Rectal smooth muscle tissue (tissue), 1 donor: ENCODE data around the gene LRIG1.
A peak's percentile ranks its signal among the peaks of the same experiment; 100 is the strongest.

Experiments used
- H3K27ac ChIP-seq: one replicate; pipeline ENCODE4 v1.7.0; 2013; ENCODE audit warnings: low read depth, low read length, inconsistent platforms
- H3K27me3 ChIP-seq: one replicate; pipeline ENCODE4 v1.7.0; 2013; ENCODE audit warnings: low read length; ENCODE audit not compliant: control insufficient read depth, insufficient read depth
- H3K36me3 ChIP-seq: one replicate; pipeline ENCODE4 v1.7.0; 2013; ENCODE audit warnings: low read length; ENCODE audit not compliant: control insufficient read depth, insufficient read depth
- H3K4me1 ChIP-seq: one replicate; pipeline ENCODE4 v1.7.0; 2013; ENCODE audit warnings: low read length; ENCODE audit not compliant: control insufficient read depth, insufficient read depth
- H3K4me3 ChIP-seq: one replicate; pipeline ENCODE4 v1.7.0; 2013; ENCODE audit warnings: low read length
- H3K9ac ChIP-seq: one replicate; pipeline ENCODE4 v1.7.0; 2013; ENCODE audit warnings: low read length

The LRIG1 gene

GRCh38 chr3:66413151-66413751 lies 87.6 kb downstream of the LRIG1 start:
- peak overlapping the region; percentile 72 for H3K27ac ChIP-seq
- peaks cover 27% of the 10 kb centered on the region for H3K36me3 ChIP-seq
- H3K27me3 ChIP-seq = no peaks in the 10 kb centered on the region
- peaks cover 65% of the 10 kb centered on the region for H3K4me1 ChIP-seq
- H3K4me3 ChIP-seq = no peak overlapping the region
- H3K9ac ChIP-seq = no peak overlapping the region

- Histone ChIP-seq H3K36me3 (peaks cover 27% of the 10 kb centered on the region), H3K27me3 (no peaks in the 10 kb centered on the region), H3K4me3 (no peak overlapping the region), H3K9ac (no peak overlapping the region), H3K27ac (peak overlapping the region; percentile 72), H3K4me1 (peaks cover 69% of the 10 kb centered on the region)
Observed at GRCh38 chr3:66411961-66412887, 88.6 kb downstream of the LRIG1 start.

DNA sequence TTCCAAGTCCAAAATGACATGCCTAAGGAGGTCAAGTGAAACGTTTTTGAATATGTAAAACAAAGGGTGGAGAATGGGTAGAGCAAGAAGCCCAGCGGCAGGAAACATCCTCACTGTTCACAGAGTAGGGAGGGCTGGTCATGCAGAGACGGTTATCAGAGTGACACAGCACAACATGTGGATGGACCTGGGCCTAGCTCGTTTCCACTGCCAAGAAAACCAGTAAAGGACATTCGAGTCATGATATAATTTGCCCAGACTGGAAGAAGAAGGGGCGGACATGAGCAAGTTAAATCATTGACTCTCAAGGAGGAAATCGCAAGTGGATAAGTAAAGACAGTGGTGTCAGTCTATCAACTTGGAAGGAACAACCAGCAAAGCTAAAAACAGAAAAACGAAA lies 89.3 kb downstream of the LRIG1 start:
- Histone ChIP-seq H3K27ac (peak overlapping the region; percentile 66), H3K4me3 (no peak overlapping the region), H3K4me1 (peaks cover 69% of the 10 kb centered on the region), H3K9ac (no peak overlapping the region), H3K36me3 (peaks cover 31% of the 10 kb centered on the region), H3K27me3 (no peaks in the 10 kb centered on the region)

DNA sequence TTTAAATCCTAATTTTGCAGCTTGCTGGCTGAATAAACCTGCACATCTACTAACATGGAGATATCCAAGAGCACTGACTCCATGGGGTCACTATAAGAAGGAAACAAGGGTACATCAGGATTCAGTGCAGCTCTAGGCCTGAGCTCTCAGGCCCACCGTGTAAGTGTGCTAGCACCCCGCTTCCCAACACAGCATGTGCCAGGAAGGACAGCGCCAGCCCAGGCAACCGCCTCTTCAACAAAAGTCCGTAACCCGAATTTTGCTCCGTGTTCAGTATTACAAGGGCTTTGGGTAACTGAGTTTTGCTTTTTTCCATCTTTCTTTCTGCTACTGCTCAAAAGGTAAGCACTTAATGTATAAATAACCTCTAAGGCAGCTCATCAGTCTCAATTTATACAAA lies 89.8 kb downstream of the LRIG1 start:
- Histone ChIP-seq H3K4me3 (no peak overlapping the region), H3K36me3 (peaks cover 35% of the 10 kb centered on the region), H3K27ac (peak overlapping the region; percentile 66), H3K4me1 (peaks cover 69% of the 10 kb centered on the region), H3K27me3 (no peaks in the 10 kb centered on the region), H3K9ac (no peak overlapping the region)

DNA sequence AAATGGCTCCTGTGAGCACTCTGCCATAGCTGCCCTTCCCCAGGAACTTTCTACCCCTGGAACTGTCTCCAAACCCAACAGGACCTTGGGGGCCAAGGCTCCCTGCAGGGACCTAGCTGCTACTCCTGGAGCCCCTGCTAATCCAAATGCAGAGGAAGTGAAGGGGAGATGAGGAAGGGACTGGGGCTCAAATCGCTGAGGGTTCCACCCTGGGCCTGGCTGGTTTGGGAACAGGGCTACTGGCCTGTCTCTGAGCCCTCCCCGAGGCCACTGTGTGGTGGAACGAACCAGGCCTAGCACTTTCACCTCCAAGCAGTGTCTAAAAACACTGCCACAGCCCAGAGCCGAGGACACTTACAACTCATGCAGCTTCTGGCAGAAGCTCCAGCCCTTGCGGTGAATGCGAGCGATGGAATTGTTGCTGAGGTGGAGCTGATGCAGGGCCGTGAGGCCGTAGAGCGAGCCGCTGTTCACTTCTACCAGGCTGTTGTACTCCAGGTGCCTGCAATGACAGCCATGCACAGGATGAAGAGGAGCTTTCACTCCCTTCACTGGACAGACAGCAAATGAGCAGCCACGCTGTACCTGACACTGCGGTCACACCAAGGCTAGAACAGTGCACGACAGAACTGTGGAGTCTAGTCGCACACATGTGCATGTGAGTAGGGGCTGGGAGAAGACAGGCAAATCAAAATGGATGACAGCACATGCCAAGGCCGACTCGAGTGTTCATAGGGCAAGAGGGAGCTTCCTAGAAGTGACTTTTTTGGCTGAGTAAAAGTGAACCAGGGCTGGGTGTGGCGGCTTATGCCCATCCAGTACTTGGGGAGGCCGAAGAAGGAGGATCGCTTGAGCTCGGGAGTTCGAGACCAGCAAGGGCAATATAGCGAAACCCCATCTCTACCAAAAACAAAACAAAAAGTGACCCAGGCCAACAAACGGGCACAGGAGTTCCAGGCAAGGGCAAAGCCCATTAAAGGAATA lies 90.8 kb downstream of the LRIG1 start:
- Histone ChIP-seq H3K4me3 (no peak overlapping the region), H3K27ac (peak overlapping the region; percentile 51), H3K4me1 (peaks cover 71% of the 10 kb centered on the region), H3K27me3 (no peaks in the 10 kb centered on the region), H3K9ac (no peak overlapping the region), H3K36me3 (peaks cover 40% of the 10 kb centered on the region)

DNA sequence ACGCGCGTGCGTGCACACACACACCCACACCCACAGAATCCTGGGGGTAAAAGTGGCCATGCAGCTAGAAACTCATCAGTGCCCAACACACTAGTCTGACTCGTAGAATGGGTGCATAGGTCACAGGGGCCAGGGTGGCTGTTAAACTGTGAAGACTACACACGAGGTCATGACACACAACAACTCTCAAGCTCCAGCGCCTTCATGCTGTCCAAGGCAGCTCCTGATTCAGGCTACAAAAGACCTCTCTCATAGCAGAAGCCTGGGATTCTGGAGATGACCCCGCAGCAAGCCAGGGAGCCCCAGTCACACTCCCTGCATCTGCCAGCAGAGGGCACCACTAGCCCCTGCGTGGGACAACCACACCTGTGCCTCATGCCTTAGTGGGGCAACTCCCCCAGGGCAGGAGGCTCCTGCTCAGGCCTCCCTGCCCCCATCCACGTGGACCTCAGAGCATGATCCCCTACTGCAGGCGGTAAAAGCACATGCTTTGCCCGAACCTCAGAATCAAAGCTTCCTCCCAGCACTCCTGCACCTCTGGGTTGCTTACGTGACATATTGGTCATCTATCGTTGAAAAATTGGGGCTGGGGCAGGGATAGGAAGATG lies 93.1 kb downstream of the LRIG1 start:
- H3K9ac ChIP-seq = no peak overlapping the region
- H3K4me1 ChIP-seq = peaks cover 79% of the 10 kb centered on the region
- no peak overlapping the region for H3K4me3 ChIP-seq
- peak overlapping the region; percentile 80 for H3K27ac ChIP-seq
- peaks cover 39% of the 10 kb centered on the region for H3K36me3 ChIP-seq
- H3K27me3 ChIP-seq = no peaks in the 10 kb centered on the region

GRCh38 chr3:66406831-66407610 lies 93.8 kb downstream of the LRIG1 start:
- H3K27me3 ChIP-seq = no peaks in the 10 kb centered on the region
- H3K9ac ChIP-seq = no peak overlapping the region
- peaks cover 33% of the 10 kb centered on the region for H3K36me3 ChIP-seq
- peaks cover 84% of the 10 kb centered on the region for H3K4me1 ChIP-seq
- no peak overlapping the region for H3K4me3 ChIP-seq
- H3K27ac ChIP-seq = peak overlapping the region; percentile 80

- Histone ChIP-seq H3K27me3 (no peaks in the 10 kb centered on the region), H3K36me3 (peaks cover 29% of the 10 kb centered on the region), H3K27ac (peak overlapping the region; percentile 80), H3K9ac (no peak overlapping the region), H3K4me3 (no peak overlapping the region), H3K4me1 (peaks cover 88% of the 10 kb centered on the region)
Observed at GRCh38 chr3:66406163-66406562, 94.7 kb downstream of the LRIG1 start.

GRCh38 chr3:66405701-66406091 lies 95.1 kb downstream of the LRIG1 start:
- Histone ChIP-seq H3K9ac (no peak overlapping the region), H3K27me3 (no peaks in the 10 kb centered on the region), H3K27ac (peak overlapping the region; percentile 80), H3K4me1 (peaks cover 88% of the 10 kb centered on the region), H3K36me3 (peaks cover 29% of the 10 kb centered on the region), H3K4me3 (no peak overlapping the region)

GRCh38 chr3:66404903-66405700 lies 95.7 kb downstream of the LRIG1 start:
- H3K27ac ChIP-seq = peak overlapping the region; percentile 80
- H3K4me1 ChIP-seq = peaks cover 89% of the 10 kb centered on the region
- no peak overlapping the region for H3K9ac ChIP-seq
- peaks cover 27% of the 10 kb centered on the region for H3K36me3 ChIP-seq
- H3K4me3 ChIP-seq = no peak overlapping the region
- no peaks in the 10 kb centered on the region for H3K27me3 ChIP-seq

DNA sequence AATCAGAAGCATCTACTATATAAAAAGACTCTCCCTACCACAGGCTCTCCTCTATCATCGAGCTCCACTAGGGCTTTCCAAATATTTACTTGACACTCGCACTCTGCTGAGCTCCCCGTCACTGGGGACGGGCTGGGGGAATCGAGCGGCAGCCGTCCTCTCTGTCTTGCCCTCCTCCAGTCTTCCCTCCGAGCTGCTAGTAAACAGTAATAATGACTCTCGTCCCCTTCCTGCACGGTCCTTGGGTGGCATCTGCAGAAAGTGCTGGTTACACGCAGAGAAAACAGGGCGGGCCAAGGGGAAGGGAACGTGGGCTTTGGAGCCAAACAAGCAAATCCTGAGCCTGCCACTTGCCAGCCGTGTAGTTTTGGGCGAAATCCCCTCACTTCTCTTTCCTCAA lies 96.6 kb downstream of the LRIG1 start:
- H3K27ac ChIP-seq = peak overlapping the region; percentile 80
- H3K4me1 ChIP-seq = peaks cover 86% of the 10 kb centered on the region
- H3K27me3 ChIP-seq = no peaks in the 10 kb centered on the region
- H3K9ac ChIP-seq = no peak overlapping the region
- H3K36me3 ChIP-seq = peaks cover 19% of the 10 kb centered on the region
- H3K4me3 ChIP-seq = no peak overlapping the region
